Tibial nerve (tissue), 4 donors: ENCODE results near the gene STARD13. TPM values are rescaled to one million over a fixed set of nuclear protein-coding genes. Genes with fewer than 3 reads are reported as not detected.

Experiments used
- DNase-seq, 2 donors: peaks; one replicate each; pipeline ENCODE4 v3.0.0-alpha.2; 2019; ENCODE audit warnings: low spot score in 2 of 2
- H3K27ac ChIP-seq, 4 donors: fragments of 200-600 bp; sonication (generic) in 3 of 4; one replicate each; pipeline ENCODE4 v1.5.1; 2017 to 2019; ENCODE audit warnings: mild to moderate bottlenecking in 1 of 4
- H3K27me3 ChIP-seq, 2 donors: fragments of 200-600 bp; sonication (generic) in 1 of 2; one replicate each; pipeline versions ENCODE4 v1.5.1 to v1.6.0; 2017 to 2019
- H3K36me3 ChIP-seq, 3 donors: fragments of 200-600 bp; sonication (generic); one replicate each; pipeline ENCODE4 v1.5.1; 2018 to 2019
- H3K4me1 ChIP-seq, 4 donors: fragments of 200-600 bp; sonication (generic) in 3 of 4; one replicate each; pipeline ENCODE4 v1.5.1; 2017 to 2019
- H3K4me3 ChIP-seq, 4 donors: fragments of 200-600 bp; sonication (generic) in 3 of 4; one replicate each; pipeline ENCODE4 v1.5.1; 2017 to 2019; ENCODE audit warnings: mild to moderate bottlenecking in 1 of 4, moderate library complexity in 1 of 4
- H3K9me3 ChIP-seq, 4 donors: fragments of 200-600 bp; sonication (generic) in 3 of 4; one replicate each; pipeline ENCODE4 v1.5.1; 2017 to 2019
- CTCF ChIP-seq, 5 experiments: fragments of 200-600 bp in 3 of 5; fragments of 450-650 bp in 2 of 5; sonication (generic) in 3 of 5; IDR thresholded peaks; one replicate each; pipeline ENCODE4 v1.5.1; 2016 to 2019; ENCODE audit warnings: antibody characterized with exemption in 5 of 5, mild to moderate bottlenecking in 3 of 5, moderate library complexity in 2 of 5
- EP300 ChIP-seq, 2 donors: sonication (generic); formaldehyde crosslinking; IDR thresholded peaks; one replicate each; pipeline ENCODE4 v1.6.1; 2017; ENCODE audit warnings: antibody characterized with exemption in 2 of 2, mild to moderate bottlenecking in 1 of 2
- POLR2A ChIP-seq, 2 donors: fragments of 450-650 bp; IDR thresholded peaks; one replicate each; pipeline ENCODE4 v1.6.1; 2017; ENCODE audit warnings: antibody characterized with exemption in 2 of 2, mild to moderate bottlenecking in 2 of 2, moderate library complexity in 2 of 2
- WGBS, 2 donors: methylation state at CpG; one replicate each; pipeline ENCODE4 v1.1.5; 2018; 5-methylcytosine and 5-hydroxymethylcytosine counted together
- total RNA-seq, 4 donors: library from RNA; depleted of rRNA; stranded (reverse); fragments of >200 nt; gene quantifications; one replicate each; pipeline ENCODE4 v1.1.0, GENCODE V29; 2016

Gene STARD13
- total RNA-seq, 4 donors from 2014 or later, result 52.7 to 125 (median 80.0) TPM

GRCh38 chr13:33251131-33251661 is 34.4 kb downstream of the STARD13 start:
- Histone ChIP-seq H3K4me1 (peaks cover 0 to 65% (median 28%) of the 10 kb centered on the region in 4 donors), H3K4me3 (no peak overlapping the region), H3K27me3 (no peaks in the 10 kb centered on the region), H3K9me3 (no peaks in the 10 kb centered on the region), H3K36me3 (no peaks in the 10 kb centered on the region), H3K27ac (peak overlapping the region; percentile 3 to 97 (median 49))
- no peak for DNase-seq
- WGBS, 2 donors, result 18 to 24% methylated on average over 2 of the region's 2 CpGs
- TF ChIP-seq CTCF (IDR thresholded peaks at IDR 0.05) (no peak), POLR2A (IDR thresholded peaks at IDR 0.05) (no peak), EP300 (IDR thresholded peaks at IDR 0.05) (no peak)

- Histone ChIP-seq H3K27me3 (no peaks in the 10 kb centered on the region), H3K36me3 (no peaks in the 10 kb centered on the region), H3K27ac (peak overlapping the region; percentile 3 to 97 (median 40)), H3K9me3 (no peaks in the 10 kb centered on the region), H3K4me1 (peaks cover 0 to 65% (median 26%) of the 10 kb centered on the region in 4 donors), H3K4me3 (no peak overlapping the region)
- TF ChIP-seq POLR2A (IDR thresholded peaks at IDR 0.05), result no peak
- TF ChIP-seq EP300 (IDR thresholded peaks at IDR 0.05), result no peak
- TF ChIP-seq CTCF (IDR thresholded peaks at IDR 0.05), result no peak
- DNase-seq, result no peak
Observed at GRCh38 chr13:33250609-33251008, 34.9 kb downstream of the STARD13 start.

- Histone ChIP-seq H3K4me1 (peaks cover 0 to 60% (median 23%) of the 10 kb centered on the region in 4 donors), H3K27me3 (no peaks in the 10 kb centered on the region), H3K27ac (peak overlapping the region in 3 of 4 donors; percentile 7 to 97 (median 46)), H3K4me3 (no peak overlapping the region), H3K36me3 (no peaks in the 10 kb centered on the region), H3K9me3 (no peaks in the 10 kb centered on the region)
- WGBS, 2 donors, result 51 to 71% methylated on average over 3 of the region's 3 CpGs
- TF ChIP-seq EP300 (IDR thresholded peaks at IDR 0.05) (no peak), POLR2A (IDR thresholded peaks at IDR 0.05) (no peak), CTCF (IDR thresholded peaks at IDR 0.05) (no peak)
- no peak for DNase-seq
Observed at GRCh38 chr13:33249894-33250293, 35.7 kb downstream of the STARD13 start.

- Histone ChIP-seq H3K36me3 (no peaks in the 10 kb centered on the region), H3K27ac (peak overlapping the region in 2 of 4 donors; percentile 46 to 97), H3K27me3 (no peaks in the 10 kb centered on the region), H3K4me1 (peaks cover 0 to 57% (median 23%) of the 10 kb centered on the region in 4 donors), H3K4me3 (no peak overlapping the region), H3K9me3 (no peaks in the 10 kb centered on the region)
- no peak for DNase-seq
- TF ChIP-seq CTCF (IDR thresholded peaks at IDR 0.05), result no peak
- TF ChIP-seq POLR2A (IDR thresholded peaks at IDR 0.05), result no peak
- TF ChIP-seq EP300 (IDR thresholded peaks at IDR 0.05), result no peak
- WGBS, 2 donors, result 57 to 65% methylated on average over 6 of the region's 6 CpGs
Observed at GRCh38 chr13:33249066-33249465, 36.5 kb downstream of the STARD13 start.

GRCh38 chr13:33245505-33246158 is 39.9 kb downstream of the STARD13 start:
- peaks cover 0 to 37% (median 13%) of the 10 kb centered on the region in 4 donors for H3K4me1 ChIP-seq
- peaks cover 0 to 4% (median 0%) of the 10 kb centered on the region in 4 donors for H3K9me3 ChIP-seq
- TF ChIP-seq EP300 (IDR thresholded peaks at IDR 0.05), result no peak
- no peak for TF ChIP-seq CTCF (IDR thresholded peaks at IDR 0.05)
- TF ChIP-seq POLR2A (IDR thresholded peaks at IDR 0.05), result no peak
- WGBS, 2 donors, result 48 to 58% methylated on average over 1 of the region's 1 CpG
- peaks cover 0 to 14% (median 0%) of the 10 kb centered on the region in 3 donors for H3K36me3 ChIP-seq
- H3K27me3 ChIP-seq, result no peaks in the 10 kb centered on the region
- peak overlapping the region in 3 of 4 donors; percentile 18 to 81 (median 60) for H3K27ac ChIP-seq
- H3K4me3 ChIP-seq, result no peak overlapping the region
- no peak for DNase-seq
